ENCODE data around the gene FER. TPM values are rescaled to one million over a fixed set of nuclear protein-coding genes. Genes with fewer than 3 reads are reported as not detected.
"Not testable (repeated sequence)": the region's sequence is repeated elsewhere in the genome, so short reads cannot be mapped to it uniquely, and the experiment has no call there.

FER gene
- total RNA-seq, 1 donor from 2014 or later: 11.8 TPM

- no peak for TF ChIP-seq CTCF (IDR thresholded peaks at IDR 0.05)
- Histone ChIP-seq H3K27me3 (no peaks in the 10 kb centered on the region), H3K4me1 (no peaks in the 10 kb centered on the region), H3K27ac (no peak overlapping the region), H3K4me3 (no peak overlapping the region), H3K9me3 (peaks cover 0 to 22% of the 10 kb centered on the region in 2 donors), H3K36me3 (peaks cover 0 to 16% of the 10 kb centered on the region in 2 donors)
- no peak for DNase-seq (ENCODE audit: low spot score in 2 of 2)
- intact Hi-C loops (cut with DNase I): no loop called here
These were observed 242.2 kb downstream of the FER start for GRCh38 chr5:108989761-108990392.

- H3K27ac ChIP-seq; H3K27me3 ChIP-seq; H3K36me3 ChIP-seq; DNase-seq (ENCODE audit: low spot score in 2 of 2); H3K4me3 ChIP-seq; intact Hi-C loops (cut with DNase I); H3K4me1 ChIP-seq: not testable (repeated sequence)
- H3K9me3 ChIP-seq: peaks cover 0 to 25% of the 10 kb centered on the region in 2 donors
These were observed 244.8 kb downstream of the FER start for GRCh38 chr5:108992396-108993085.

- intact Hi-C loops (cut with DNase I); H3K4me1 ChIP-seq; DNase-seq (ENCODE audit: low spot score in 2 of 2): not testable (repeated sequence)
These were observed 245.7 kb downstream of the FER start for GRCh38 chr5:108993440-108993839.

GRCh38 chr5:108997720-108998119 is 250.0 kb downstream of the FER start:
- no peaks in the 10 kb centered on the region for H3K4me1 ChIP-seq
- H3K27me3 ChIP-seq: no peaks in the 10 kb centered on the region
- no peak overlapping the region for H3K4me3 ChIP-seq
- peaks cover 0 to 21% of the 10 kb centered on the region in 2 donors for H3K9me3 ChIP-seq
- TF ChIP-seq CTCF (IDR thresholded peaks at IDR 0.05): no peak
- H3K36me3 ChIP-seq: peaks cover 0 to 4% of the 10 kb centered on the region in 2 donors
- intact Hi-C loops (cut with DNase I): no loop called here
- no peak overlapping the region for H3K27ac ChIP-seq
- no peak for DNase-seq (ENCODE audit: low spot score in 2 of 2)

More at GRCh38 chr5:108993440-108993839, 245.7 kb downstream of the FER start:
- H3K27ac ChIP-seq, H3K27me3 ChIP-seq, H3K36me3 ChIP-seq, H3K4me3 ChIP-seq: not testable (repeated sequence)
- peaks cover 0 to 21% of the 10 kb centered on the region in 2 donors for H3K9me3 ChIP-seq

- Histone ChIP-seq H3K36me3 (peaks cover 0 to 4% of the 10 kb centered on the region in 2 donors), H3K27ac (no peak overlapping the region), H3K4me1 (no peaks in the 10 kb centered on the region), H3K4me3 (no peak overlapping the region), H3K9me3 (peaks cover 0 to 21% of the 10 kb centered on the region in 2 donors), H3K27me3 (no peaks in the 10 kb centered on the region)
- no peak for DNase-seq (ENCODE audit: low spot score in 2 of 2)
- TF ChIP-seq CTCF (IDR thresholded peaks at IDR 0.05): no peak
- intact Hi-C loops (cut with DNase I): no loop called here
These were observed 250.5 kb downstream of the FER start for GRCh38 chr5:108998216-108998615.

GRCh38 chr5:109003928-109004327 is 256.2 kb downstream of the FER start:
- H3K4me3 ChIP-seq: no peak overlapping the region
- intact Hi-C loops (cut with DNase I): no loop called here
- no peaks in the 10 kb centered on the region for H3K4me1 ChIP-seq
- no peak for DNase-seq (ENCODE audit: low spot score in 2 of 2)
- H3K27ac ChIP-seq: no peak overlapping the region
- H3K36me3 ChIP-seq: no peaks in the 10 kb centered on the region
- no peak for TF ChIP-seq CTCF (IDR thresholded peaks at IDR 0.05)
- H3K9me3 ChIP-seq: no peaks in the 10 kb centered on the region
- H3K27me3 ChIP-seq: no peaks in the 10 kb centered on the region
